Measurements from ENCODE around the gene PDZD2. TPM values are rescaled to one million over a fixed set of nuclear protein-coding genes. Genes with fewer than 3 reads are reported as not detected.

Gene PDZD2
- total and polyA plus RNA-seq, 8 donors: under 0.01 to 61.3 (median 5.8) TPM

DNA sequence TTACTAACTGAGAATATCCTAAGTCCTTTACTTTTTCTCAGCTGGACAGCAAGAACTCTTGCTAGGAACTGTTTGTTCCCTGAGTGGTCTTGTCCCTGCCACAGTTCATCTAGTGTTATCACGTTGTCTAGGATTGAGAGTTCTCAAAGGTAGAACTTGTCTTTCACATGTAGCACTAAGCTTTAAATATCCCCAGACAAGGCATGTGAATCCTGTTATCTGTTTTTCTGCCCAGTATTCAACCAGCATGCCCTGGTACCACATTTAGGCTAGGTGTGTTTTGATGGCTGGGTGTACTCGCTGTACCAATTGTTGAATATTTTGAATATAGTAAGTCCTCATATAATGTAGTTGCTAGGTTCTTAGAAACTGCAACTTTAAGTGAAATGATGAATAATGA lies 27.9 kb upstream of the PDZD2 start:
- Histone ChIP-seq H3K9me3 (no peaks in the 10 kb centered on the region), H3K36me3 (no peaks in the 10 kb centered on the region), H3K27ac (no peak overlapping the region), H3K4me3 (no peak overlapping the region), H3K27me3 (no peaks in the 10 kb centered on the region), H3K4me1 (no peaks in the 10 kb centered on the region)
- intact Hi-C loops (cut with DNase I; ENCODE audit: low total_unique reads): no loop called here
- 81 to 92% (median 83%) methylated on average over 2 of the region's 2 CpGs for WGBS, 5 donors
- no peak for TF ChIP-seq POLR2AphosphoS5 (IDR thresholded peaks at IDR 0.05)
- no peak for TF ChIP-seq EP300 (IDR thresholded peaks at IDR 0.05)
- TF ChIP-seq, protein P1, sequence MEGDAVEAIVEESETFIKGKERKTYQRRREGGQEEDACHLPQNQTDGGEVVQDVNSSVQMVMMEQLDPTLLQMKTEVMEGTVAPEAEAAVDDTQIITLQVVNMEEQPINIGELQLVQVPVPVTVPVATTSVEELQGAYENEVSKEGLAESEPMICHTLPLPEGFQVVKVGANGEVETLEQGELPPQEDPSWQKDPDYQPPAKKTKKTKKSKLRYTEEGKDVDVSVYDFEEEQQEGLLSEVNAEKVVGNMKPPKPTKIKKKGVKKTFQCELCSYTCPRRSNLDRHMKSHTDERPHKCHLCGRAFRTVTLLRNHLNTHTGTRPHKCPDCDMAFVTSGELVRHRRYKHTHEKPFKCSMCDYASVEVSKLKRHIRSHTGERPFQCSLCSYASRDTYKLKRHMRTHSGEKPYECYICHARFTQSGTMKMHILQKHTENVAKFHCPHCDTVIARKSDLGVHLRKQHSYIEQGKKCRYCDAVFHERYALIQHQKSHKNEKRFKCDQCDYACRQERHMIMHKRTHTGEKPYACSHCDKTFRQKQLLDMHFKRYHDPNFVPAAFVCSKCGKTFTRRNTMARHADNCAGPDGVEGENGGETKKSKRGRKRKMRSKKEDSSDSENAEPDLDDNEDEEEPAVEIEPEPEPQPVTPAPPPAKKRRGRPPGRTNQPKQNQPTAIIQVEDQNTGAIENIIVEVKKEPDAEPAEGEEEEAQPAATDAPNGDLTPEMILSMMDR (IDR thresholded peaks at IDR 0.05): no peak
- no peak for TF ChIP-seq POLR2A (IDR thresholded peaks at IDR 0.05)
- DNase-seq: no peak

- H3K4me3 ChIP-seq: no peak overlapping the region
- H3K4me1 ChIP-seq: no peaks in the 10 kb centered on the region
- intact Hi-C loops (cut with DNase I; ENCODE audit: low total_unique reads): no loop called here
- DNase-seq: no peak
- WGBS, 5 donors: 17 to 53% (median 29%) methylated on average over 1 of the region's 1 CpG
- no peaks in the 10 kb centered on the region for H3K36me3 ChIP-seq
- H3K27ac ChIP-seq: no peak overlapping the region
- H3K9me3 ChIP-seq: no peaks in the 10 kb centered on the region
- H3K27me3 ChIP-seq: peaks cover 0 to 7% (median 5%) of the 10 kb centered on the region in 3 donors
- TF ChIP-seq POLR2A (IDR thresholded peaks at IDR 0.05): no peak
- no peak for TF ChIP-seq EP300 (IDR thresholded peaks at IDR 0.05)
- TF ChIP-seq, protein P1 (IDR thresholded peaks at IDR 0.05): no peak
- TF ChIP-seq POLR2AphosphoS5 (IDR thresholded peaks at IDR 0.05): no peak
Observed at GRCh38 chr5:31613651-31614050, 25.3 kb upstream of the PDZD2 start.

- Histone ChIP-seq H3K36me3 (no peaks in the 10 kb centered on the region), H3K27ac (no peak overlapping the region), H3K4me1 (no peaks in the 10 kb centered on the region), H3K27me3 (peaks cover 0 to 14% (median 7%) of the 10 kb centered on the region in 3 donors), H3K4me3 (no peak overlapping the region), H3K9me3 (no peaks in the 10 kb centered on the region)
- intact Hi-C loops (cut with DNase I; ENCODE audit: low total_unique reads): no loop called here
- TF ChIP-seq POLR2A (IDR thresholded peaks at IDR 0.05) (no peak), POLR2AphosphoS5 (IDR thresholded peaks at IDR 0.05) (no peak), EP300 (IDR thresholded peaks at IDR 0.05) (no peak)
- TF ChIP-seq, protein P1 (IDR thresholded peaks at IDR 0.05): no peak
- DNase-seq: no peak
- 59 to 73% (median 66%) methylated on average over 11 of the region's 11 CpGs for WGBS, 5 donors
Observed at GRCh38 chr5:31614151-31615020, 24.5 kb upstream of the PDZD2 start.

- H3K4me1 ChIP-seq: no peaks in the 10 kb centered on the region
- intact Hi-C loops (cut with DNase I; ENCODE audit: low total_unique reads): no loop called here
Observed at GRCh38 chr5:31617867-31618266, 21.1 kb upstream of the PDZD2 start.

More at GRCh38 chr5:31617867-31618266, 21.1 kb upstream of the PDZD2 start:
- WGBS, 5 donors: 67 to 81% (median 75%) methylated on average over 5 of the region's 5 CpGs
- Histone ChIP-seq H3K27ac (no peak overlapping the region), H3K27me3 (peaks cover 0 to 26% (median 7%) of the 10 kb centered on the region in 3 donors), H3K9me3 (no peaks in the 10 kb centered on the region), H3K36me3 (no peaks in the 10 kb centered on the region), H3K4me3 (no peak overlapping the region)
- TF ChIP-seq POLR2A (IDR thresholded peaks at IDR 0.05) (no peak), EP300 (IDR thresholded peaks at IDR 0.05) (no peak), POLR2AphosphoS5 (IDR thresholded peaks at IDR 0.05) (no peak)
- TF ChIP-seq, protein P1 (IDR thresholded peaks at IDR 0.05): no peak
- DNase-seq: no peak

Data from stomach (tissue), 9 donors.